Limb (tissue), 2 donors: ENCODE data around the gene EIF3D.
"Not testable (repeated sequence)": the region's sequence is repeated elsewhere in the genome, so short reads cannot be mapped to it uniquely, and the experiment has no call there.

Experiments
- DNase-seq, 2 donors: peaks; one replicate each; pipeline ENCODE4 v3.0.0-alpha.2; 2016; ENCODE audit errors: extremely low spot score in 2 of 2

The EIF3D gene

DNA sequence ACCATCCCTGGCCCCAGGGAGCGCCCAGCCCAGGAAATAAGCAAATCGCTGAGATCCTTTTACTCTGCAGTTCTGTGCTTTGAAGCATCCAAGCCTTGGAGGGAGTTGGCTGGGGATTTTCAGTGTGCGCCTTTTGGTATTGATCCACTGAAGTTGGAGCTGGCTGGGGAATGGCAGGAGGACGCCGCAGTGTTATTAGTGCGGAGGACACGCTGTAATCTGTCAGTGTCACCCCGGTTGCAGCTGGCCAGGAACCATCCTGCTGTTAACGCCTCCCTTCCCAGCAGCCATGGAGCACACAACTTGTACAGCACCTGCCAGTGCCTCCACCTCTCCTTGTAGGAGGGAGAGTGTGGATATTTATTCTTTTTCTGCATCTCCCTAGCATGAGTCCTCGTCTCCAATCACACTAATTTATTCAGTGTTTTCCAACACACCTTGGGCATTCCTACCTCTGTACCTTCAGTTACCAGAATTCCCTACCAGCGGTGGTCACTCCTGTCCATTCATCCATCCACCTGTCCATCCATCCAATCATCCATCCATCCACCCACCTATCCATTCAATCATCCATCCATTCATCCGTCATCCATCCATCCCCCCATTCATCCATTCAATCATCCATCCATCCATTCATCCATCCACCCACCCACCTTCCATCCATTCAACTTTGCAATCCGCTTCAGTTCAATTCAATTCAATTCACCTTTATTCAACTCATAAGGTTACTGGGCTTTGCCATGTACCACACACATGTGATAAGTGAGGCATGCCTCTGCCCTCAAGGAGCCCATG, 21.9 kb upstream of the EIF3D start:
- DNase-seq: no peak

DNA sequence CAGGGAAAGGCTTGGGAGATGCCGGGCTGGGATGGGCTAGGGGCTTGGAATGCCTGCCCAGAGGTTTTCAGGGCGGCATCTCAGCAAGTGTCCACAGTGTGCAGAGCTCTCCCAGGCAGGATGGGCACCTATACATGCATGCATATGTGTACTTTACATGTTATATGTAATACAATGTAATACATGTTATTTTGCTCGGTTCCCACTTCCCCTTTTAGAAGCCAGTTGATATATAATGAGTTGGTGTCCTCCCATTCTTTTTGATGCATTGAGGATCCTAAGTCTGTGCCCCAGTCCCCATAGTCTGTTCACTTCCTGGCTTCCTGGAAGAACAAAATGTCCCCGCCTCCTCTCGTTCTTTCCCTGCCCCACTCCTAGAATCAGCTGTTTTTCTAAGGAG, 20.1 kb upstream of the EIF3D start:
- no peak for DNase-seq

DNA sequence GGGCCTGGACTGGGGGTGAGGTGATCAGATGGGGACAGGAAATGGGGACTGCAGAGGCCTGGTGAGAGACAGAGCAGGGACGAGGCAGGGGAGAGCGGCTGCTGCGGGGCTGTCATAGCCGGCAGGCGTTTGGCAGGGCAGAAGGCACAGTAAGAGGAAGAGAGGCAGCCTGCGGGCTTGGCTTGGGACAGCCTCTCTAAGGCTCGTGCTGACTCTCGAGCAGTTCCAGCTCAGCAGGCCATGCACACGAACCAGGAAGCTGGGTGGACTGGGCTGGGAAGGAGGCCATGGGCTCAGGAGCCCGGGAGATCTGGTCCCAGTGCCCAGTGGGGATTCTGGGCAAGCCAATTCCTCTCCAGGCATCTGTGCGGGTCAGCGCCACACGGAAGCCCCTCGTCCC, 19.6 kb upstream of the EIF3D start:
- DNase-seq: no peak

DNA sequence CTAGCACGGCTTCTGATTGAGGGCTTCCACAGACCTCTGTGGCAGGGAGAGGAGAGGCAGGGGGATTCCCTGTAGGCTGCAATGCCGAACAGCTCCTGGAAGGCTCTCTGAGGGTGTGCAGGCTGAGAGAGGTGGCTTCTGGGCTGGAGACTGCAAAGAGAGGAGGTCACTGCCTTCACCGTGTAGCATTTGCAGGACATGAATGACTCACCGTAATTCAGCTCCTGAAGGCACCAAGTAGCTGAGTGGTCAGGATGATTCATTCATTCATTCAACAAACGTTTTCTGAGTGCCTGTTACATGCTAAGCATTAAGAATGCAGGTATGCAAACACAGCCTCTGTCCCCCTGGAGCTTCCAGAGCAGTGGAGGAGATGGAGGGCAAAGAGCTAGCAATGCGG, 18.0 kb upstream of the EIF3D start:
- DNase-seq: no peak

DNA sequence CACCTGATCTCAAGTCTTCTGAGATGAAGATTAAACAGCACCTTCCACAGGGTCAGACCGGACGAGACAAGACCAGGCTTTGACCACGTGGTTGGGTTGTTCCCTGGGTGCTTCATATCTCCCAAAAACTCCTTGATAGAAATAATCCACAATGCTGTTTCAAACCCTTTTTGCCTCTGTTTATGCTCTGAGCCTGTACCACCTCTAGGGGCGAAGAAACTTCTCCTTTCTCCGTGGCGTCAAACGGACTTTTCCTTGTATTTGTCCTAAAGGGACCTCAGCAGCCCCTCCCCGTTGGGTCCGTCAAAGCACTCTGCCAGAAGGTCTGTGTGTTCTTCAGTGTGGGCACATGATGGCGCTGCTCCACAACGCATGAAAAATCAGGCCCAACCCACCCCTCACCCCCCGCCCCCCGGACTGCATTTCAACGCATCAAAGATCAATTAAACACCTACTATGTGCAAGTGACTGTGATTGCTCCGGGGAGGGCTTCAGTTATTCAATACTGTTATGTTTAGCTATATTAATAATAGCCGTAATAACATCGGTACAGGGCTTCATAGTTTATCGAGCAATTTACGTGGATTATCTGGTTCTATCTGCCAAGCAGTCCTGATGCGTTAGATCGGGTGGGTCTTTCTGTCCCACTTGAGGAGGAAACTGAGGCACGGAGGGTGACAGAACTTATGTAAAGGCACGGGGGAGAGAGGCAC, 17.3 kb upstream of the EIF3D start:
- DNase-seq: peak; percentile 38 to 72

DNA sequence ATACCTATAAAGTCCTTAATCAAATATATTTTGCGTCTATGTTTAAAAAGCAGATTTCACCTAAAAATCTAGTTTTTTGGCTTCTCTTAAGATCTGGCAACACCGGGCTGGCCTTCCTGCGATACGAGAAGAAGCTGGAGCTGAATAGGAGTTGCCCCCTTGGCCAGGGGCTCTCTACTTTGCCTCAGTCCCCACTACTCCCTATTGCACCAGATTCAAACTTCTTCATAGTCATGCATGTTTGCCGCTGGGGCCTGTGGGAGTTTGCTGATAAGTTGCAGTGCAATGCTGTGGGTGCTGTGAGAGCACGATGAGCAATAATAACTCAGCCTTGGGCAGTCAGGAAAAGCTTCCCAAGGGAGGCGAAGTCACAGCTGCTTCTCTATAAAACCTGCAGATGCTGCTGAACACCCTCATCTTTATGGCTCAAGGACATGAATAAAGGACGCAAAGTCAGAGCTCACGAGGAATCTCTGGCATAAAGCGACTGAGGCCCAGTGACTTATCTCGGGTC, 15.2 kb upstream of the EIF3D start:
- no peak for DNase-seq

DNA sequence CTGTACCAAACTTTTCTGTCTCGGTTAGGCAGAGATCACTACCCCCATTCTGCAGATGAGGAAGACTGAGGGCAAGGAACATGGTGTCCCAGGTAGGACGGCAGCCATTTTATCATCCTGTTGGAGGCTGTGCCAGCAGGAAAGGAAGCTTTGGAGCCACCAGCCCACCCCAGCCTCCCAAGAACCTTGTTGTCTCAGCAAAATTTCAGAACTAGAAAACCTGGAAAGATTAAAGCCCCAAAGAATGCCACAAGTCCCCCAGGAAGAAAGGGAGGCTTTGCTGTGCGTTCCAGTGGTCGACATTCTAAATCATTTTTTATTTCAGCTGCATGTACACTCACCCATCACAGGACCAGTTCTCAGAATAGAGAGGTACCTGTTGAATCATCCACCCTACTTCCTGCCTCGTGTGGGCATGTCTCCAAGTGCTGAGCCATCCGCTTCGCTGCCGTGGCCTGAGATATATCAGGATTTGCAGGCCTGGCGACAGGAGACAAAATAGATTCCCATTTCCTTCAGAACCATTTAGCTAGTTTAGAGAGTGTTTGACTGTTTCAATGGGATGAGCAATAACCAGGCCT, 13.0 kb upstream of the EIF3D start:
- no peak for DNase-seq

DNA sequence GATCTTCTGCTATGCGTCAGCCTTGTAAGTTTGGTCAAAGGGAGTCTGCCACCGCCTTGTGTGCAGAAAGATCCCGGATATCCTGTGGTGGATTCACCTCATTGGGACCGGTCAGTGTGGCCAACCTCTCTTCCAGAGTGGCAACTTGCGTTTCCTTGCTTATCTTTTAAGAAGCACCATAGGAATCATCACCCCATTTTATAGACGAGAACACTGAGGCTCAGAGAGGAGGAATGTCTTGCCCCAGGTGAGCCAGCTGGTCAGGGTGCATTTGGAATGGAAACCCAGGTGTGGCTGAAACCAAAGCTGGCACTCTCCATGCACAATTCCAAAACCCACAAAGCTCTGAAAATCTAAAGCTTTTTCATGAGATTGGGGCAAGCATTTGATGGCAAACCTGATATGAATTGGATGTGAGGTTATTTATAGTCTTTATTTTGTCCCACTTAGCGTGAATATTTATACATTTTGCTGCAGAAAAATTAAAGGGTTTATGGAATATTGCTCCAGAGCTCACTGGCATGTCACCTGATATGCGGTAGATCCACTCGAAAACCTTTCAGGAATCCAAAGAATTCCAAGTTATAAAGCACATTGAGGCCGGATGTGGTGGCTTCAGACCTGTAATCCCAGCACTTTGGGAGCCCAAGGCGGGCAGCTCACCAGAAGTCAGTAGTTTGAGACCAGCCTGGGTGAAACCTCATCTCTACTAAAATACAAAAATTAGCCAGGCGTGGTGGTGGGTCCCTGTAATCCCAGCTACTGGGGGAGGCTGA, 12.1 kb upstream of the EIF3D start:
- no peak for DNase-seq

DNA sequence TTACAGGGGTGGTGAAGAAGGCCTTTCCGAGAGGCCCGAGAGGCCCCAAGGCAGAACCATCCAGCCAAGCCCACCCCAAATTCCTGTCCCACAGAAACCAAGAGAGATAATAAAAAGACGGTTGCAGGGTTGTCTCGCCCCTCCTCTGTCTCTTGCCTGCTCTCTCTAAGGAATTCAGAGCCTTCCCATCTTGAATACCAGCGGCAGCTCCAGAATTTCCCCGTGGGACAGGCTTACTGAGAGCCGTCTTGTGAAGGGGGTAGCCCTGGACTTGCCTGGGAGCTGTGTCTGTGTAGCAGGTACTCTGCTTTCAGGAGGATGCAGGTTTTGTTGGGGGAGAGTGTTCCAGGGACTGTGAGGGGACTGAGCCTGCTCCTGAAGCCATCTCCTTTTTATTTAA, 9.6 kb upstream of the EIF3D start:
- no peak for DNase-seq

DNA sequence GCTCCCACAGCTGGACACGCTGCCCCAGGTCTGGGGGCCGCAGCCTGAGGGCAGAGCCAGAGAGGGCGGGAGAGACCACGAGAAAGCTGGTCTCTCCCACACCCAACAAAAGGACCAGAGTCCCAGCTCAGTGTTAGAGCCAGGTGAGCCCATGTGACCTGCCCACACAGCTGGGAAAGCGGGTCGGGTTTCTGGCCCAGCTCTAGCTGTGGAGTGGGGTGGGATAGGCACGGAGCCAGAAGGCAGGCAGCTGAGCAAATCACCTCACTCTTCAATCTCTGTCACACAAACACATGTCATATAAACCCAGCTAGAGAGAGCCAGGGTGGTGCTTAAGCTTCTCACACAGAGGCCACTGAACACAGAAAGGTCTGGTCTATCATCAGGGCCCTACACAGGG, 7.8 kb upstream of the EIF3D start:
- peak in 1 of 2 donors; percentile 51 for DNase-seq

DNA sequence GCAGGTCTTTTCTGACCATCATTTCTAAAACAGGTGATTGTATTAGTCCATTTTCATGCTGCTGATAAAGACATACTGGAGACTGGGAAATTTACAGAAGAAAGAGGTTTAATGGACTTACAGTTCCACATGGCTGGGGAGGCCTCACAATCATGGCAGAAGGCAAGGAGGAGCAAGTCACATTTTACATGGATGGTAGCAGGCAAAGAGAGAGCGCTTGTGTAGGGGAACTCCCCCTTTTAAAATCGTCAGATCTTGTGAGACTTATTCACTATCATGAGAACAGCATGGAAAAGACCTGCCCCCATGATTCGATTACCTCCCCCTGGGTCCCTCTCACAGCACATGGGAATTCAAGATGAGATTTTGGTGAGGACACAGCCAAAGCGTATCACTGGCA, 4.4 kb upstream of the EIF3D start:
- DNase-seq: not testable (repeated sequence)

DNA sequence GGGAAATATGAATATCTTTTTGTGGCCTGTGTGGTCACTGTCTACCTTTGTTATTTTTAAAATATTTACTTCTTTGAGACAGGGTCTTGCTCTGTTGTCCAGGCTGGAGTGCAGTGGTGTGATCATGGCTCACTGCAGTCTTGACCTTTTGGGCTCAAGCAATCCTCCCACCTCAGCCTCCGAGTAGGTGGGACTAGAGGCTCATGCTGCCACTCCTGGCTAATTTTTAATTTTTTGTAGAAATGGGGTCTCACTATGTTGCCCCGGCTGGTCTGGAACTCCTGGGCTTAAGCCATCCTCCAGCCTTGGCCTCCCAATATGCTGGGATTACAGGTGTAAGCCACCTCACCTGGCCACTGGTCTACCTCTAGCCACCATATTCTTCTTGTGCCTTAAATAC, 3.5 kb upstream of the EIF3D start:
- DNase-seq: no peak

DNA sequence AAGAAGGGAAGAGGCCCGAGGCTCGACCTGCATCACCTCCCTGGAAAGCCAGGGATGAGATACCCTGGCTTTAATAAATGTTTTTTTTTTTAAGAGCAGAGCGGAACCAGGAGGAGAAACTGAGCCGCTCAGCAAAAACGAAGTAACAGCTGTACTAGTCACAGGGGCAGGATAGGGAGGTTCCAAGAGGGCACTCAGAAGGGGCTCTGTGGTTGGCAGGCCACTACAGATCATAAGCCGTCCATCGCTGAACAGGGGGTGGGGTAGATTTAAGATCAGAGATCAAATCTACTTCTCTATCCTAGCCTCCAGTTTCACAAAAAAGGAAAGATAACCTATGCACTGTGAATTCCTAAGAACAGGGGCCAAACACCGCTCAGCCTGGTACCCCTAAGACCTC, 625 bp downstream of the EIF3D start:
- DNase-seq: no peak

DNA sequence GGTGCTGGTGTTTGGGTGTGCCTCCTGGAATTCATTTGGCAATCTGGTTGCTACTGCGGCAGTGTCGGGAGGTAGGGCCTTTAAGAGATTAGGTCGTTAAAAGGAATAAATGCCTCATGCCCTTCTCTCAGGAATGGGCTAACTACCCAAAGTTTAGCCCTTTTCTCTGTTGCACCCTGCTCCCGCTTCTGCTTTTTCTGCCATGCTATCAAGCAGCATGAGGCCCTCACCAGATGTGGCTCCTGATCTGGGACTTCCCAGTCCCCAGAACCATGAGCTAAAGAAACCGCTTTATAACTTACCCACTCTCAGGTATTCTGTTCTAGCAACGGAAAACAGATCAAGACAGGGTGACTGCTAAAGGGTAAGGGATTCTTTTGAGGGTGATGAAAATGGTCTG, 6.3 kb downstream of the EIF3D start:
- DNase-seq: no peak

DNA sequence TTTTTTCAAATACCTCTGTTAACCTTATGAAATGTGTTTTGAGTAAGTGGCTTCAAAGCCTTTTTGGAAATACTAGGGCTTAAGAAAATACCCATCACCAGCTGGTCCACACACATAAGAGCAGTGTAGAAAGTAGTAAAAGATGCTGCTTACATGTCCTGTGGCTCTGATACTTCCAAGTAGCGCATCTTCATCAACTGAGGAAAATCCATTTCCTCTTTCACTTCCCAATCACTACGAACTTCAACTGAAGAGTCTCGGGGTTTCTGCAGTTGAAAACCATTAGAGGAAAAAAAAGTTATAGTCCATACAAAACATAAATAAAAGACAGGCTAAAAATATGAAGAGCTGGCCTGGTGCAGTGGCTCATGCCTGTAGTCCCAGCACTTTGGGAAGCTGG, 8.5 kb downstream of the EIF3D start:
- no peak for DNase-seq

DNA sequence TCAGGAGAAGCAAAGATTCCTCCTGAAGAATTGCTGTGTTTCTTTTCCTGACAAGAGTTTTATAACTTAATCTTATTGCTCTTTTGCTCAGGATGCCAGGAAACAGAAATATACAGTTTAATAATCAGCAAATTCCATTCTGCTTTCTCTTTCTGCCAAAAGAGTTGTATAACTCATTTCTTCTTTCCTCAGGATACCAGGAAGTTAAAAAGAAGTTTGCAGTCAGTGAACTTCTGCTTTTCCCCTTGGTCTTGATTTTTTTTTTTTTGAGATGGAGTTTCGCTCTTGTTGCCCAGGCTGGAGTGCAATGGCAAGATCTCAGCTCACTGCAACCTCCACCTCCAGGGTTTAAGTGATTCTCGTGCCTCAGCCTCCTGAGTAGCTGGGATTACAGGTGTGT, 9.1 kb downstream of the EIF3D start:
- not testable (repeated sequence) for DNase-seq

DNA sequence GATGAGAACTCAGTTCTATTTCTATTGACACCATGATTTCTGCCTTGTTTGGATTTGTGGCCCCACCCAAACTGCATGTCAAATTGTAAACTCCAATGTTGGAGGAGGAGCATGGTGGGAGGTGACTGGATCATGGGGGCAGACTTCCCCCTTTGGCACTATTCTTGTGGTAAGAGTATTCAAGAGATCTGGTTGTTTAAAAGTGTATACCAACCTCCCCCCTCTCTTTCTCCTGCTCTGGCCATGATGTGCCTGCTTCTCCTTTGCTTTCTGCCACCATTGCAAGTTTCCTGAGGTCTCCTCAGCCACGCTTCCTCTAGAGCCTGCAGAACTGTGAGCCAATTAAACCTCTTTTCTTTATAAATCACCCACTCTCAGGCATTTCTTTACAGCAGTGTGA, 14.2 kb downstream of the EIF3D start:
- no peak for DNase-seq

DNA sequence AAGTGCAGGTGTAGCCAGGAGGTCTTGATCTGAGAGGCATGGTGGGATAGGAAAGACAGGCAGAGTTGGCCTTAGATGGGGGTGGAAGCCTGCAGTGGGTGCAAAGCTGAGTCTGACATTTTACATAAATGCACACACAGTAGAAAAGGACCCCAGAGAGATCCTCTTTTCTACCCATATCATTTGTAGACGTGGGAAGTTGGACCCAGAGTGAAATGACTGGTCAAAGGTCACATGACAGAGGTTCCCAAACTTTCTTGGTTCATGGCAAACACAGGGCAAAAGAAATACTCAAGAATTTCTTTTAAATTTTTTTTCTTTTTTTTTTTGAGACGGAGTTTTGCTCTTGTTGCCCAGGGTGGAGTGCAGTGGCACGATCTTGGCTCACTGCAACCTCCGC, 16.0 kb downstream of the EIF3D start:
- DNase-seq: no peak

DNA sequence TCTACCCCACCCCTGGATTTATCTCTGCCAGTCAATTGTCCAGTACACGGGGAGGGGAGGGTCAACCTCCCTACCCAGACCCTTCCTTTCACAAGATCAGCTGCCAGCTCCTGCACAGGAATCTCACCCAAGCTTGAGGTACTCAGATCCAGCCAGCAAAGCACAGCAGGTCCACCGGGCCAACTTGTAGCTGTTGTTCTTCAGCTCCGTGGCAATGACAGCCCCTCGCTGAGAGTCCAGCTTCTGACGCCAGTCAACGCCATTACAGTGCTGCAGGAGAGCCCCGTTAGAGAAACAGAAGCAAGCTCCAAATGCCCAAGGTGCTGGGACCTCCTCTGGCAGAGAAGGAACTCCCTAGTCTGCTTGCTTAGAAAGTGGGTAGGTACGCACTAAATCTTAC, 16.6 kb downstream of the EIF3D start:
- DNase-seq: no peak

DNA sequence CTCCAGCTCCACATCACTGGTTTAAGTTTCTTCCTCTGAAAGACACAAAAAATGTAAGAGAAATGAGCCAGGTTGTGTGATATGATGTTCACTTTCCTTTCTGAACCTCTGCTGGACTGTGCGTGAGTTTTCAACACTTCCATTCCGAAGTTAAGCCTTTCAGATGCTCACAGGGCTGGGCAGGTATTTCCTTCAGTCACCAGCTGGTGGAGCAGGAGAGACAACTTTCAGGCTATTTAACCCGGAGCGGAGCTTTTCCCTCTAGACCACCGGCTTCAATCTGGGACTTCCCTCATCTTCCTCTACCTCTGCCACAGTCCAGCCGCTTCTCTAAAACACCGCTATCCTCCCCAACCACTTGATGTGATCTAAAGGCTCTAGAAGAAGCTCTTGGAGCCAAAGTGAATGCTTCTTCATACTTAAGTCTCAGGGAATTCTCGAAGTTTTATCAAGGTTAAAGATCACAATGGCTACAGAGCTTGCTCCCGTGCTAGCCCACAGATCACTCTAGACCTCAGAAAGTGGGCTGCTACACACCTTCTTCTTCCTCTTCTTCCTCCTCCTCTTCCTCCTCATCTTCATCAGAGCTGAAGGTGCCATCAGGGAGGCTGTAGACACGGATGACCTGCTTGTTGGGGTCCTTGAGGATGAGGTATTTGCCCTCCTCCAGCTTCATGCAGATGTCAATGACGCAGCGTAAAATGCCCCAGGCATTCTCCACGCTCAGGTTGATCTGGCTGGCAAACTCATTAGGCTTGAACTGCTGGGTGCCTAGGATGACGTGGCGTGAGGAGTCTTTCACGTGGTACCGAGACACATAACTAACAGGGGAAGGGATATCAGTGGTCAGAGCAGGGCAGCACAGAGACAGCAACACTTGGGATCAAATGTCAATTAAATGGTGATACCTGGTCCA, 17.7 kb downstream of the EIF3D start:
- DNase-seq: peak; percentile 27 to 60

DNA sequence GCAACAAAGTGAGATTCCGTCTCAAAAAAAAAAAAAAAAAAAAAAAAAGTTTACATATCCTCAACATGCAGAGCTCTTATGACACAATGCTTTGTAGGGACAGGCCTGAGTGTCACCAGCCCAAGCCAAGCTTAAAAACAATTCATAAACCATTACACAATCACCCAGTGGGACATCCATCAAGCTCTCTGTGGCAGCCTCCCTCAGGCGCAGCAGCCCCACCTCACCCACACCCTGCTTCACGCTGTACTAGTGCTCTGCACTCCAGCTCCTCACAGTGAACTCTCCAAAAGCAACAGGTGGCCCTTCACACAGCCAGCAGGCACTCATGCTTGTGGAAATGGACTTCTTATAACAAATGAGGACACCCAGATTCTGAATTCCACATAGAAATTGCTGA, 18.6 kb downstream of the EIF3D start:
- no peak for DNase-seq
